Measurements from ENCODE around the gene FBN2.
"Not testable (repeated sequence)": the region's sequence is repeated elsewhere in the genome, so short reads cannot be mapped to it uniquely, and the experiment has no call there.

FBN2 gene

DNA sequence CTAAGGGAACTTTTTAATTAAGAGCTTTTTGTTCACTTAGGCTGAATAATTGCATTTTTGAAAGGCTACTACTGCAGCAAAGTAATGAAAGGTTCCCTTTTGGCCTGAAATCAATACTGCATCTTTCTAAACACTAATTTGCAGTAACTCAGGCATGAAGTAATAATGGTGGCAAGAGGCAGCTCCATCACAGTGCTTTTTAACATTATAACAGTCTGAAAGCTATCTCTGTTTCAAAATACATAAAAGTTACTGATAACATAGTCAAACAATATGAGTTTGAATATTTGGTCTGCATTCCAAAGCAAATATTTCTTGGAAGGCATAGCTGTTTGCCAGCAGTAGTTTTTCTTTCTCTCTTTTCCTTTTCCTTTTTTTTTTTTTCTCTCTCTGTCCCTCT is 113.4 kb downstream of the FBN2 start:
- no peak for DNase-seq

DNA sequence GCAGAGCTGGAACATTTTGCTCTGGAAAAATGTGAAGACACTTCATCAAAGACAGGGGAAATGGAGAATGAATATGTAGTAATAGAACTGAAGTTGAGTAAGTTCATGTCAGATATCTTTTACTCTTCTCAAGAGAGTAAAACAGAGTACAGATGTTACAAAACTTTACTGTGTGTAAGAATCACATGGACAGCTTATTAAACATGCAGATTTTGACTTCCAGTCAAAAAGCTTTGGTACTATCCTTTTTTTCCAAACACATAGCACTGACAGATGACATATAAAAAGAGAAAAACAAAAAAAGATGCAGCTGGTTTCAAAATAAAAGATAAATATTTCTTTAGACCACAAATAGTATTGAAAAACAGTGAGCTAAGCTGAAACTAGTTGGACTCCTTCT is 115.4 kb downstream of the FBN2 start:
- no peak for DNase-seq

DNA sequence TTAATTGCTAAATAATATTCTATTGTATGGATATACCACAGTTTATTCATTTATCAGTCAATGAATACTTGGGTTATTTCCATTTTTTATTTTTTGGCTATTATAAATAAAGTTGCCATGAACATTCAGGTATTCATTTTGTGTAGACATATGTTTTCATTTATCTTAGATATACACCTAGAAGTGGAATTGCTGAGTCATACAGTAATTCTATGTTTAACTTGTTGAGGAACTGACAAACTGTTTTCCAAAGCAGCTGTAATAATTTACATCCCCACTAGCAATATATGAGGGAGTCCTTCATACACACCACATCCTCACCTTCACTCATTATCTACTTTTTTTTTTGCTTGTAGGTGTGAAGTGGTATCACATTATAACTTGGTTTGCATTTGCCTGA is 123.6 kb downstream of the FBN2 start:
- no peak for DNase-seq

GRCh38 chr5:128413356-128413755 is 124.7 kb downstream of the FBN2 start:
- no peak for DNase-seq

DNA sequence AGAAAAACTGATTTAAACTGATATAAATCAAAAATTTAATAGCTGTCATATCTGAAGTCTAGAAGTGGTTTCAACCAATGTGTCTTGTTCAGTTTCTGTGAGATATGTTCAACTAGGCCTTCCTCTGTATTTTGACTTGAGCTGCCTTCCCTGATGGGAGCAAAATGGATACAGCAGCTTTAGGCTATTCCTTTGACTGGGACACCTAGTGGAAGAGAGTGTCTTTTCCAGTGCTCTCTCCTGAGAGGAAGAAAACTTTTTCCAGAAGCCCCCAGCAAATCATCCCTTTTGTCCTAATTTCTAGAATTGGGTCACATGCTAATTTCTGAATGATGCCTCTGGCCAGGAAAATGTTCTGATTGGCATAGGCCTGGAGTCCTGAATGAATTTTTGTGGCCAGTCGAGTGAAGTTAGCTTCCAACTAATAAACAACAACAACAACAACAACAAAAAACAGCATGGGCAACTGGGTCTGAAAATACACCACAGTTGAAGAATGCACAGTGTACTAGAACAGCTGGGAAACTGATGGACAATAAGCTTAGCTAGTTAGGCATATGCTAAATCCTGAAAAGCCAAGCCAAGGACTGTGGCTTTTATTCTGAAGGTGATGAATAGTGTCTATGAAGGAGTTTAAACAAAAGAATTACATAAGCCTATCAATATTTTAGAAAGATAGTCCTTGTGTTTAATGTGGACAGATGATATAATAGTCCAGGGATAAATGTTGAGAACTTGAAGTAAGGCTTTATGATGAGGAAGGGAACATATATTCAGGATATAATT is 125.7 kb downstream of the FBN2 start:
- DNase-seq: no peak

- DNase-seq: no peak
Measured at GRCh38 chr5:128409166-128409800, 128.8 kb downstream of the FBN2 start.

- DNase-seq: no peak
Measured at GRCh38 chr5:128408622-128409021, 129.4 kb downstream of the FBN2 start.

DNA sequence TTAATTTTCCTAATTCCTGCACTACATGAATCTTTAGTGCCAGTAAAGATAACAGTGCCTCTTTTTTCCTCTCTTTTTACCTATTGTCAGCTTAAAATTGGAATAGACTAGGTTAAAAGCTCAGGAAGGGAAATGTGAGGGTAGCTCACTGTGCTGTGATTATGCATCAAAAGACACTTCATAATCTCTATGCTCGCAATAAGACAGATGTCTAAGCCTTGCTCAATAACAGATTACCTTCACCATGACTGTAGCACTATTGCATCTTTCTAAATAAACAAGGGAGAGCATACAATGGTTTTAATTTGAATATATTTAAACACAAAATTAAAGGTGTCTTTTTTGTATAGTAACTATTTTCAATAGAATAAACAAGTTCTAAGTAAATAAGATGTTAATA is 130.1 kb downstream of the FBN2 start:
- no peak for DNase-seq

DNA sequence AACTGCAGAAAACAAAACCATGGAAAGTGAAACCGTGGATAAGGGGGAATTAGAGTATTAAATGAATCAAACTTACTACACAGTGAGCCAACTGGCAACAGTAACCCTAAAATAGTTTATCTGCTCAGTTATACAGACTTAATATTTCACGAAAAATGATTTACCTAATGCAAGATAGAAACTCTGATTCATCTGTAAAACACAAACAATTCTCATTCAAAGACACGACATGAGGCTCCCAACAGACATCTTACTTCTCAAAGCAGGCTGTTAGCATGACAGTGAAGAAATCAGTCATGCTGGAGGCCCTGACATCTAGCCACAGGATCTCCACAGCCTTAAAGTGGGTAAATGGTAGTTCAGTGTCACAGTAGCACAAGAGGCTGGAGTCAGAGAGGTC is 131.2 kb downstream of the FBN2 start:
- no peak for DNase-seq

- DNase-seq: no peak
Measured at GRCh38 chr5:128405159-128405558, 132.9 kb downstream of the FBN2 start.

- no peak for DNase-seq
Measured at GRCh38 chr5:128403333-128403732, 134.7 kb downstream of the FBN2 start.

DNA sequence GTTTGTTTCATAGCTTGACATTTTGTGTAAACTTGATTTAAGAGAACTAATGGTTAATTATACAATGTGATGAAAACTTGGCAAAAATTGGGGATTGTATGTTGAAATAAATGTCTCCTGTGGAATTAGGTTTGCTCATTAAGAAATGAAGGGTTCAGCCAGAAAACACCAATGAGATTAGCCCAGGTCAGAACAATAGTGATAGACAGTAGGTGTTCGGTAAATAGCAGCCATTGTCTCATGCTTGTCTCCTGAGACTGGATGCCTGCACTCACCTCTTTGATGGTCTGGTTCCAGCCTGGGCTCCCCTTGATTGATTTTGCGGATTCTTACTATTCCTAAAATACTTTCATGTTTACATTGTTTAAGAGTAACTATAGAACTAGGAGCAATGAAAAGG is 135.5 kb downstream of the FBN2 start:
- no peak for DNase-seq

GRCh38 chr5:128400766-128401165 is 137.3 kb downstream of the FBN2 start:
- DNase-seq: not testable (repeated sequence)

GRCh38 chr5:128399111-128399510 is 138.9 kb downstream of the FBN2 start:
- no peak for DNase-seq

DNA sequence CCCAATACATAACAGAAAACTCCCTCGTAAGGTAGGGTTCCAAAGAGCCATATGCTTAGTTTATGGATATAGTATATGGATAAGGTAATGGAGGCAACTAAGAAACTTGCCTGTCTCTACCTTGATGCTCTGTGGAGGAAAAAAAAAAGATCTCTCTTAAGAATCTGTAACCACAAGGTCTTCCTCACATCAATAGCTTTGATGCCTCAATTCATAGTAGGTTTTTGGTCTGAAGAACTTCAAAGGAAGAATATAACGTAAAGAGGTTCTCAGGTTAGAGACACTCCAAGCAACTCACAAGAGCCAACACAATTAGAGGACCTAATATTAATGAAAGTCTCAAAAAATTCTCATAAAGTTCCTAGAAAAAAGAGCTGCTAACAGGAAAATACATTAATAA is 140.2 kb downstream of the FBN2 start:
- DNase-seq: no peak

DNA sequence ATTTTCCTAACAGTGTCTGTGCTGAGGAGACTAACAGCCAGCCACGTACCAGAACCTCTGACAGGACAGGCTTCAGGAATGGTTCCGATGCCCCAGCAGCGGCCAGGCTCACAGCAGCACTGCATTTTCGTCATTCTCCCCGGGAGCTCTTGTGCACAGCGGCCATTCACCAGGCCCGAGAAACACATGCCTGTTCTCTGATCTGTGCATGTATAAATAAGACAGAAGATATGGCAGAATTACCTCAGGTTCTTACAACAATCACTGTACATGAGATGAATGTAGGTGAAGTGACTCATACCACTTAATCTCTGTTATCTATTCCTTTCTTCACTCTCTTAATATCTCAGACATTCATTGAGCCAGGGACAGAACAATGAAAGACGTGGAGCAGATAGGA is 143.0 kb downstream of the FBN2 start:
- DNase-seq: no peak

- no peak for DNase-seq
Measured at GRCh38 chr5:128384068-128384467, 154.0 kb downstream of the FBN2 start.

DNA sequence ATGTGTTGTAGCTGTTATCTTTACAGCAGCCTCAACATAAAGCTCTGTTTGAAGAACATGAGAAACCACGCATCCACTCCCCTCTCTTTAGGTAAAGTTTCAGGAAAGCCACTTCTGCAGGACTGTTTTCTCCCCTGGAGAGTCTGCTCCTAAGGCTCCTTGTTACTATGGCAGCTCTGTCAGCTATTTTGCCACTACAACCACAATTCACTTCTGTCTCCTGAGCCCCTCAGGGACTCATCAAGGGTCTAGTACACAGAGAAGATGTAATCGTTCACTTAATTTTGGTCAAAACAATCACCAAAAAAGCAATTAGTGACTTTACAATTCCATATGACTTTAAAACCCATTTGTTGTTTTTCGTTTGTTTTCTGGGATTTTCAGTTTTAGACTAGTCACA is 157.7 kb downstream of the FBN2 start:
- no peak for DNase-seq

DNA sequence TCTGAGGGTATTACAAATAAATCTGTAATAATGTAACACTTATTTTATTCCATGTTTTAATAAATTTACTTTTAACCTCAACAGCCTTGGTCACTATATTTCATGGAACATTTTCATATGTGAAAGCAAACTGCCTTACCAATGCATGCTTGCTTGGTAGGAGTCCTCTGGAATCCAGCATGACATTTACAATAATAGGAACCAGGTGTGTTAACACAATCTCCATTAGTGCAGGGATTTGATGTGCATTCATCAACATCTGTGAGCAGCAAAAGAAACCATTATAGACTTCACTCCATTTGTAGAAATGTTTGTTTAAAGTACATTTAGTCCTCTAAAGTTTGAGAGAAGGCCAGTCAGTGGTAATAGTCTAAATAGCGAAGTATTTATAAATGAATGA is 159.4 kb downstream of the FBN2 start:
- no peak for DNase-seq

GRCh38 chr5:128378196-128378595 is 159.8 kb downstream of the FBN2 start:
- no peak for DNase-seq

DNA sequence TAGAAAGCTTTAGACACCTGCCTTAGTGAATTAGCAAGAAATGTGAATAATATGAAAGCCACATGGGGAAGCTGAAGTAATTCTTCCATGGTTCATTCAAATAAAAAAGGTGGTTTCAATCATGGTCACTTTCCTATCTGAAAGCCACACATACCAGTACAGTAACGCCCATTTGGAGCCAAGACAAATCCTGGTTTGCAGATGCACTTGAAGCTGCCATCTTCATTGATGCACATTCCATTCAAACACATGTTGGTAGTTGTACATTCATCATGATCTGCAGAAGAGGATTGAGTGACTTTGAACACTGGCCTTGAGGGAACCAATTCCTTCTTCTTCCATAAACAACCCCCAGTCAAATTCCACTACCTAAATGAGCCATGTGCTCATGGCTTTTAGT is 161.5 kb downstream of the FBN2 start:
- no peak for DNase-seq

- no peak for DNase-seq
Measured at GRCh38 chr5:128366147-128366546, 171.9 kb downstream of the FBN2 start.

DNA sequence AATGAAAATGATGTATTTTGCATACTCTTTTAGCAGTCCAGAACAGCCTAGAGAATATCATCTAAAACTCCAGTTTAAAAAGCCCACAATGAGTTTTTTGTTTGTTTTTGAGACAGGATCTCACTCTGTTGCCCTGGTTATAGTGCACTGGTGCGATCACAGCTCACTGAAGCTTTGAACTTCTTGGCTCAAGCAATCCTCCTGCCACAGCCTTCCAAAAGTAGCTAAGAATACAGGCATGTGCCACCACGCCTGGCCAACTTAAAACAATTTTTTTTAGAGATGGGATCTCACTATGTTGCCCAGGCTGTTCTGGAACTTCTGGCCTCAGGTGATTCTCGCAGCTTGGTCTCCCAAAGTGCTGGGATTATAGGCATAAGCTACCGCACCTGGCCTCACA is 175.7 kb downstream of the FBN2 start:
- DNase-seq: no peak

- no peak for DNase-seq
Measured at GRCh38 chr5:128358826-128359225, 179.2 kb downstream of the FBN2 start.
